H9 (cell line): ENCODE measurements around the gene NKX2-3. TPM values are rescaled to one million over a fixed set of nuclear protein-coding genes. Genes with fewer than 3 reads are reported as not detected.

Source experiments
- DNase-seq: peaks from one replicate; pipeline ENCODE4 v3.0.0-alpha.2; 2017
- H2AFZ ChIP-seq: one replicate; pipeline ENCODE4 v1.6.1; 2013; ENCODE audit warnings: mild to moderate bottlenecking, low read length, control low read depth, moderate library complexity
- H2AK5ac ChIP-seq: 2 replicates; pipeline ENCODE4 v1.6.1; 2013; ENCODE audit warnings: low read length, control low read depth, mixed read lengths; ENCODE audit not compliant: insufficient read length
- H2BK120ac ChIP-seq: one replicate; pipeline ENCODE4 v1.6.1; 2013; ENCODE audit warnings: low read depth, mild to moderate bottlenecking, low read length, control low read depth, inconsistent platforms; ENCODE audit not compliant: poor library complexity, severe bottlenecking
- H2BK12ac ChIP-seq: 2 replicates; pipeline ENCODE4 v1.6.1; 2013; ENCODE audit warnings: low read length, control low read depth, mixed read lengths, low read depth; ENCODE audit not compliant: insufficient read length
- H2BK15ac ChIP-seq: 2 replicates; pipeline ENCODE4 v1.6.1; 2013; ENCODE audit warnings: low read depth, low read length, control low read depth
- H2BK20ac ChIP-seq: one replicate; pipeline ENCODE4 v1.6.1; 2013; ENCODE audit warnings: low read depth, mild to moderate bottlenecking, low read length, control low read depth, inconsistent platforms; ENCODE audit not compliant: poor library complexity, severe bottlenecking
- H2BK5ac ChIP-seq: 2 replicates; pipeline ENCODE4 v1.6.1; 2013; ENCODE audit warnings: low read length, control low read depth, mixed read lengths; ENCODE audit not compliant: insufficient read length
- H3K14ac ChIP-seq: 2 replicates; pipeline ENCODE4 v1.6.1; 2013; ENCODE audit warnings: low read length, control low read depth; ENCODE audit not compliant: insufficient read depth
- H3K18ac ChIP-seq: 2 replicates; pipeline ENCODE4 v1.6.1; 2013; ENCODE audit warnings: low read depth, mild to moderate bottlenecking, mixed read lengths, low read length, control low read depth; ENCODE audit not compliant: insufficient read length
- H3K23ac ChIP-seq: 2 replicates; pipeline ENCODE4 v1.6.1; 2013; ENCODE audit warnings: low read length, control low read depth, mixed read lengths, low read depth; ENCODE audit not compliant: insufficient read length
- H3K23me2 ChIP-seq: 2 replicates; pipeline ENCODE4 v1.6.1; 2013; ENCODE audit warnings: low read depth, mild to moderate bottlenecking, mixed read lengths, low read length, control low read depth; ENCODE audit not compliant: insufficient read length, poor library complexity, severe bottlenecking
- H3K27ac ChIP-seq: 2 replicates; pipeline ENCODE4 v1.5.1; 2013; ENCODE audit warnings: low read length, control low read depth, mixed read lengths, low read depth; ENCODE audit not compliant: insufficient read length
- H3K27me3 ChIP-seq: 2 replicates; pipeline ENCODE4 v1.6.1; 2013; ENCODE audit warnings: low read length, control low read depth, inconsistent platforms; ENCODE audit not compliant: insufficient read depth
- H3K4ac ChIP-seq: 2 replicates; pipeline ENCODE4 v1.6.1; 2013; ENCODE audit warnings: low read depth, mild to moderate bottlenecking, control low read depth, inconsistent platforms, low read length, moderate library complexity
- H3K4me1 ChIP-seq: 2 replicates; pipeline ENCODE4 v1.6.1; 2013; ENCODE audit warnings: low read length, control low read depth, inconsistent platforms; ENCODE audit not compliant: insufficient read depth
- H3K4me2 ChIP-seq: 2 replicates; pipeline ENCODE4 v1.6.1; 2013; ENCODE audit warnings: low read length, control low read depth, mixed read lengths; ENCODE audit not compliant: insufficient read length, insufficient read depth
- H3K56ac ChIP-seq: 2 replicates; pipeline ENCODE4 v1.6.1; 2013; ENCODE audit warnings: low read depth, mild to moderate bottlenecking, mixed read lengths, low read length, control low read depth; ENCODE audit not compliant: insufficient read length
- H3K79me1 ChIP-seq: 2 replicates; pipeline ENCODE4 v1.6.1; 2013; ENCODE audit warnings: low read depth, mild to moderate bottlenecking, moderate library complexity, low read length, control low read depth, inconsistent platforms; ENCODE audit not compliant: insufficient read depth, poor library complexity, severe bottlenecking
- H3K79me2 ChIP-seq: 2 replicates; pipeline ENCODE4 v1.6.1; 2013; ENCODE audit warnings: low read length, control low read depth, inconsistent platforms; ENCODE audit not compliant: insufficient read depth
- H3K9ac ChIP-seq: 2 replicates; pipeline ENCODE4 v1.6.1; 2013; ENCODE audit warnings: low read length, control low read depth, mixed read lengths; ENCODE audit not compliant: insufficient read length; ENCODE audit errors: extremely low read depth
- H3K9me3 ChIP-seq: one replicate; pipeline ENCODE4 v1.6.1; 2013; ENCODE audit warnings: low read depth, low read length, inconsistent platforms; ENCODE audit not compliant: control insufficient read depth
- H3T11ph ChIP-seq: one replicate; pipeline ENCODE4 v1.6.1; 2013; ENCODE audit warnings: mild to moderate bottlenecking, low read length, control low read depth, inconsistent platforms
- H4K20me1 ChIP-seq: one replicate; pipeline ENCODE4 v1.6.1; 2013; ENCODE audit not compliant: control insufficient read depth, insufficient read length, insufficient read depth
- H4K5ac ChIP-seq: 2 replicates; pipeline ENCODE4 v1.6.1; 2013; ENCODE audit warnings: low read depth, mild to moderate bottlenecking, mixed read lengths, low read length, control low read depth; ENCODE audit not compliant: insufficient read length
- H4K8ac ChIP-seq: replicated peaks from 2 replicates; pipeline ENCODE4 v1.6.1; 2013; ENCODE audit warnings: low read length, control low read depth, mixed read lengths, low read depth; ENCODE audit not compliant: insufficient read length
- H4K91ac ChIP-seq: 2 replicates; pipeline ENCODE4 v1.6.1; 2013; ENCODE audit warnings: low read depth, mild to moderate bottlenecking, moderate library complexity, mixed read lengths, low read length, control low read depth; ENCODE audit not compliant: insufficient read length
- H3K27ac Mint-ChIP-seq, 3 experiments: 2 replicates in 2 of 3; 3 replicates in 1 of 3; pipeline ENCODE4 v1.8.0; 2020 to 2021; ENCODE audit warnings: mixed read lengths in 3 of 3, mild to moderate bottlenecking in 1 of 3, moderate library complexity in 1 of 3
- H3K27me3 Mint-ChIP-seq: 2 replicates; pipeline ENCODE4 v1.8.0; 2021; ENCODE audit warnings: low read depth, mild to moderate bottlenecking, moderate library complexity, mixed read lengths
- H3K36me3 Mint-ChIP-seq, 3 experiments: 2 replicates in 2 of 3; 3 replicates in 1 of 3; pipeline ENCODE4 v1.8.0; 2020 to 2021; ENCODE audit warnings: low read depth in 3 of 3, mixed read lengths in 3 of 3; ENCODE audit not compliant: insufficient read depth in 1 of 3
- H3K4me1 Mint-ChIP-seq, 2 experiments: 2 replicates each; pipeline ENCODE4 v1.8.0; 2020; ENCODE audit warnings: mixed read lengths in 2 of 2
- H3K4me3 Mint-ChIP-seq, 2 experiments: 2 replicates in 1 of 2; 3 replicates in 1 of 2; pipeline ENCODE4 v1.8.0; 2020 to 2021; ENCODE audit warnings: mild to moderate bottlenecking in 2 of 2, mixed read lengths in 2 of 2, moderate library complexity in 1 of 2
- H3K9me3 Mint-ChIP-seq, 2 experiments: 2 replicates in 1 of 2; 3 replicates in 1 of 2; pipeline ENCODE4 v1.8.0; 2020; ENCODE audit warnings: mild to moderate bottlenecking in 2 of 2, mixed read lengths in 2 of 2, moderate library complexity in 1 of 2
- CTCF ChIP-seq: fragments of 200-600 bp; sonication (generic); conservative IDR thresholded peaks from 3 replicates; pipeline ENCODE4 v1.8.0; 2021; ENCODE audit warnings: antibody characterized with exemption, mild to moderate bottlenecking
- WGBS: extraction: QIAGEN DNeasy Blood & Tissue Kit; methylation state at CpG from one replicate; pipeline ENCODE4 v1.1.7; 2013; ENCODE audit warnings: missing lambda C conversion rate, low lambda C conversion rate, mixed read lengths; ENCODE audit not compliant: insufficient read length; ENCODE audit errors: extremely low coverage; 5-methylcytosine and 5-hydroxymethylcytosine counted together
- total RNA-seq: library from RNA; stranded (reverse); gene quantifications from 2 replicates; pipeline ENCODE4 v1.2.1, GENCODE V29; 2021

NKX2-3 gene
- total RNA-seq, 1 experiment from 2014 or later: not detected

GRCh38 chr10:99564361-99564760 lies 31.6 kb downstream of the NKX2-3 start:
- no peaks in the 10 kb centered on the region for H4K20me1 ChIP-seq
- H3K9me3 Mint-ChIP-seq: no peaks in the 10 kb centered on the region
- H3K4me3 Mint-ChIP-seq: no peak overlapping the region
- H2BK5ac ChIP-seq: no peak overlapping the region
- no CpG with 5 or more reads among the region's 3 CpGs for WGBS
- H4K5ac ChIP-seq: no peak overlapping the region
- H3K27ac Mint-ChIP-seq: no peak overlapping the region
- no peak overlapping the region for H2BK20ac ChIP-seq
- H3K27ac ChIP-seq: no peak overlapping the region
- no peak overlapping the region for H3K4ac ChIP-seq
- H4K8ac ChIP-seq: no peak overlapping the region
- DNase-seq: no peak
- H3K18ac ChIP-seq: no peak overlapping the region
- H3T11ph ChIP-seq: no peak overlapping the region
- no peak overlapping the region for H3K4me2 ChIP-seq
- H3K79me1 ChIP-seq: no peaks in the 10 kb centered on the region
- no peaks in the 10 kb centered on the region for H3K27me3 ChIP-seq
- H2BK12ac ChIP-seq: no peak overlapping the region
- H3K23me2 ChIP-seq: no peaks in the 10 kb centered on the region
- no peak overlapping the region for H3K9ac ChIP-seq
- H2AFZ ChIP-seq: no peak overlapping the region
- no peaks in the 10 kb centered on the region for H3K79me2 ChIP-seq
- H3K56ac ChIP-seq: no peak overlapping the region
- no peak overlapping the region for H3K14ac ChIP-seq
- H2BK120ac ChIP-seq: no peak overlapping the region
- H3K4me1 Mint-ChIP-seq: peaks cover 9 to 11% of the 10 kb centered on the region in 2 experiments
- H3K9me3 ChIP-seq: no peaks in the 10 kb centered on the region
- no peak overlapping the region for H2BK15ac ChIP-seq
- H3K36me3 Mint-ChIP-seq: no peaks in the 10 kb centered on the region
- H3K4me1 ChIP-seq: no peaks in the 10 kb centered on the region; the same call in 1 of the 2 replicates
- TF ChIP-seq CTCF: no peak
- H2AK5ac ChIP-seq: no peak overlapping the region
- peaks cover 6% of the 10 kb centered on the region for H3K27me3 Mint-ChIP-seq
- H4K91ac ChIP-seq: no peak overlapping the region
- H3K23ac ChIP-seq: no peak overlapping the region
